GM12891 (cell line): ENCODE results near the gene C1orf116.

Experiments used
- PAX5 ChIP-seq: IDR thresholded peaks from 2 replicates; pipeline ENCODE4 v1.6.1; 2011; ENCODE audit warnings: low read length, moderate library complexity, mild to moderate bottlenecking; ENCODE audit not compliant: insufficient read depth, severe bottlenecking
- POLR2A ChIP-seq: IDR thresholded peaks from 2 replicates; pipeline ENCODE4 v1.6.1; 2011; ENCODE audit warnings: low read depth, low read length, control low read depth
- POLR2AphosphoS5 ChIP-seq: IDR thresholded peaks from 2 replicates; pipeline ENCODE4 v1.6.1; 2011; ENCODE audit warnings: low read depth, low read length, control low read depth
- POU2F2 ChIP-seq: IDR thresholded peaks from 2 replicates; pipeline ENCODE4 v1.6.1; 2011; ENCODE audit warnings: low read depth, mild to moderate bottlenecking, control low read depth, low read length, moderate library complexity
- SPI1 ChIP-seq: IDR thresholded peaks from 2 replicates; pipeline ENCODE4 v1.6.1; 2011; ENCODE audit warnings: low read depth, low read length, control low read depth
- TAF1 ChIP-seq: IDR thresholded peaks from 2 replicates; pipeline ENCODE4 v1.6.1; 2011; ENCODE audit warnings: low read depth, low read length, control low read depth

DNA sequence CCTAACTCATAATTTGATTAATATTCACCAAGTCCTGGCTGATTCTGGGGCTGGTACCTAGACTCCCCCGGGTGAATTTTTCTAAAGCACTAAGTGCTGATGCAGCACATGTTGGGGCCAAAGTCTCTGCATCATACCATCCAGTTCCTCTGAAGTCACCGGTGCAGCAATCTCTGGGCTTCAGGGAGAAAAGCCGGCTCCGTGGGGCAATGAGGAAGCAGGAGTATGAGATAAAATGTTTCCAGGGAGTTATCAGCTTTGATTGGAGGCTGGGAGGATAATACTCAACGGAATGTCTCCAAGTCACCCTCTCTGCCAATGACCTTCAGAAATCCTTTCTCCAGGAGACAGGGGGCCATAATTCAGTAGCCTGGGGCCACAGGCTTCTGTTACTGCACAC is 63.5 kb downstream of the C1orf116 start:
- TF ChIP-seq POLR2A (no peak), TAF1 (no peak), POLR2AphosphoS5 (no peak), SPI1 (no peak), PAX5 (no peak), POU2F2 (no peak)
